ENCODE data around the gene KCNJ12.
"Not testable (repeated sequence)": the region's sequence is repeated elsewhere in the genome, so short reads cannot be mapped to it uniquely, and the experiment has no call there.

KCNJ12 gene

GRCh38 chr17:21350495-21350894 is 25.7 kb upstream of the KCNJ12 start:
- not testable (repeated sequence) for DNase-seq

GRCh38 chr17:21351366-21352065 is 24.6 kb upstream of the KCNJ12 start:
- DNase-seq: no peak

- DNase-seq: no peak
These were observed 23.8 kb upstream of the KCNJ12 start for GRCh38 chr17:21352221-21352980.

DNA sequence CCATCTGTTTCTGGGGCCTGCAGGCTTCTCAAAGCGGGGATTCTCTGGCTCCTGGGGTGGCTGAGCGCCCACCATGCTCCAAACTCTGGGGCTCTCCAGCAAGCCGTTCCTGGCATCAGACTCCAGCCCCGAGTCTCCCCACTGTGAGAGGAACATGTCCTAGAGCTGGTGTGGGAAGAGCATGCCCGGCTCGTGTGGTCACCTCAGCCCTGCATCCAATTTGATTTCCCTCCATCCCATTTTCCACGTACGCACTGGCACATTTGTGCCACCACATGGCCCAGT is 23.2 kb upstream of the KCNJ12 start:
- DNase-seq: no peak

- no peak for DNase-seq
These were observed 22.7 kb upstream of the KCNJ12 start for GRCh38 chr17:21353326-21354010.

DNA sequence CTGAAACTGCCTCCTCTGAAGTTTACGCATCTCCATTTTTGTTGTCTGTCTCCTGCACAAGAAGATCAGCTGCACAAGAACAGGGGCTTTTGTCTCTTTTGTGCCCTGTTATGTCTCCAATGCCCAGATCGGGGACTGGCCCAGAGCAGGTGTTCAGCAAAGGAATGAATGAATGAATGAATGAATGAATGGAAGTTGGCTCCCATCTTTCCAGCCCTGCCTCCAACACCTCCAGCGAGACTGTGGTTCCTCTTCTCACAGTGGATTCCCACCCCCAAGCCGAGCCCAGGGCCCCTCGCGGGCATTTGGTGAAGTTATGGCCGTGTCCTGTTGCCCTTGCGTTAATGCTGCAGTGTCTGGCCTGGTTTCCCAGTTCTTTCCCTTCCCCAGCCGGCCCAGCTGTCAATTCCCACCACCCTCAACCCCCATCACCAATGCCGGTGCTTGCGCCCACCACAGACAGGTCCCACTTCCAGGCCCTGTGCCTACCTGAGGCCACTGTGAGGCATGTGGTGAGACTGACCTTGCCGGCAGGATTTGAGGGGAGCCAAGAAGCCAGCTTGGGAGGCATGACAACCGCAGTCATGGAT is 21.3 kb upstream of the KCNJ12 start:
- no peak for DNase-seq

GRCh38 chr17:21355586-21355985 is 20.6 kb upstream of the KCNJ12 start:
- DNase-seq: no peak

DNA sequence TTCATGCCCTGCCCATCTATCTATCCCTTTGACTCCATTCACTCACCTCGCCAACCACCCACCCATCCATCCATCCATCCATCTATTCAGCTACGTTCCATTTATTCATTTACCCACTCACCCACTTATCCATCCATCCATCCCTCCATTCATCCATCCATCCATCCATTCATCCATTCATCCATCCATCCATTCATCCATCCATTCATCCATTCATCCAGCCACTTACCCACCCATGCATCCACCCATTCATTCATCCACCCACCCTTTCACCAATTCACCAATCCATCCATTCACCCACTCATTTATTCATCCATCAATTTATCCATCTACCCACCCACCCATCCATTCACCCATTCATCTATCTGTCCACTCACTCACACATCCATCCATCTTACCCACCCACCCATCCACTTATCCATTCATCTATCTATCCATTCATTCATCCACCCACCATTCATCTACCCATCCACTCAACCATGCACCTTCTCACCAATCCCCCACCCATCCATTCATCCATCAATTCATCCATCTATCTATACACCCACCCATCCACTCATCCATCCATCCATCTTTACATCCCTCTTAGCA is 19.5 kb upstream of the KCNJ12 start:
- no peak for DNase-seq

GRCh38 chr17:21357281-21357680 is 18.9 kb upstream of the KCNJ12 start:
- no peak for DNase-seq

GRCh38 chr17:21357696-21358656 is 18.2 kb upstream of the KCNJ12 start:
- DNase-seq: no peak

GRCh38 chr17:21358682-21359482 is 17.3 kb upstream of the KCNJ12 start:
- no peak for DNase-seq

GRCh38 chr17:21359483-21359840 is 16.7 kb upstream of the KCNJ12 start:
- no peak for DNase-seq

DNA sequence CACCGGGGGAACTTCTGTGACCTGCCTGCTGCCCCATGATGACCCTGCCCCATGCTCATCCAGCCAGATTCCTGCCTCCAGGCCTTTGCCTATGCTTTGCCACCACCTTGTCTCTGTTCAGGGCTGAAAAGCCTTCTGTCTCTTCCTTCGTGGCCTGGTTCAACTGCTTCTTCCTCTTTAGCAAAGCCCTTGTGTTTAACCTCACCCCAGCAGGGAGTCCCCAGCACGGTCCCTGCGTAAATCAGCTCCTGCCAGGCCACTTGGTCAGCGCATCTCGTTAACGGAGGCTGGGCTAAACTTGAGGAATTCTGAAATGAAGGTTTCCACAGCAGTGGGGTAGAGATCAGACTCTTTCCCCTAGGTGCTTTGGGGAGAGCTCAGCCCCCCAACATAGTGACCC is 16.1 kb upstream of the KCNJ12 start:
- no peak for DNase-seq

DNA sequence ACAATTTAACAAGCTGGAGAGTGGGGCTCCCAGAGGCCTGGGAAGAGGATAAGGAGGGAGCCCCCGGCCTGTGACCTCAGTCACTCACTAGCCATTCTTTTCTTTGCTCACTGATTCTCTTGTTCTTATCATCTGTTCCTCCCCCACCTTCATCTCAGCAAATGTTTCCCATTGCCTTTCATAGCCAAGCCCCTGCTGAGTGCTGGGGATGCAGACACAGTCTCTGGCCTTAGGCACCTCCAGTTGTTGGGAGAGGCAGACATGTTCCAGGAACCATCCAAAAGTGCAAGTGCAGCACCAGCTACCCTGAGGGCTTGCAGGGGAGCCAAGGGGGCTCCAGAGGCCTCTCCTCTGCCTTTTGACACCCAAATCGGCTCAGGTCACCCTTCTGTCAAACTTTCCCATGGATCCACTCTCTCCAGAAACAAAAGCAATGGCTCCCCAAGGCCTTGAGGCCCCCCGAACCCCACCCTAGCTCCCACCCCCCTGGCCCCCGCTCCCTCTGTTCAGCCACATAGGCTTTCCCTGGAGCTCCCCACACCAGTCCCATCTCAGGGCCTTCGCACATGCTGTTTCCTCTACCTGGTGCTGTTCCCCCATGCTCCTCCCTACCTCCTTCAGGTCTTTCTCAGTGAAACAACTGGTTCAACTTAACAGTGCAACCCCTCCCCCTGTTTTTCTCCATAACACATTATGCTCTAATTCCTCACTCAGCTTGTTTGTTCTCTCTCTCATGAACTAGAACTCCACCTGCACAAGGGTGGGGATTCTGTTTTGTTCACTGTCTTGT is 14.9 kb upstream of the KCNJ12 start:
- DNase-seq: no peak

GRCh38 chr17:21362331-21362931 is 13.7 kb upstream of the KCNJ12 start:
- no peak for DNase-seq

GRCh38 chr17:21363776-21364642 is 12.1 kb upstream of the KCNJ12 start:
- DNase-seq: no peak

- no peak for DNase-seq
These were observed 11.1 kb upstream of the KCNJ12 start for GRCh38 chr17:21365016-21365415.

- no peak for DNase-seq
These were observed 7.5 kb upstream of the KCNJ12 start for GRCh38 chr17:21368545-21369246.
